GM21447 (cell line): ENCODE data around the gene IFT20.
A peak's percentile ranks its signal among the peaks of the same experiment; 100 is the strongest.

ENCODE experiments used
- ATAC-seq: cut with Tn5 transposase; IDR thresholded peaks from one replicate; pipeline ENCODE4 v1.9.1; 2021; ENCODE audit not compliant: unreplicated experiment

The IFT20 gene, protein sequence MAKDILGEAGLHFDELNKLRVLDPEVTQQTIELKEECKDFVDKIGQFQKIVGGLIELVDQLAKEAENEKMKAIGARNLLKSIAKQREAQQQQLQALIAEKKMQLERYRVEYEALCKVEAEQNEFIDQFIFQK

GRCh38 chr17:28335201-28335958 is at the start of gene IFT20, which contains the start of gene TNFAIP1:
TSS of gene IFT20 (minus strand) at chr17:28335472. CDS start at chr17:28331985, 3,487 bp downstream.
TSS of gene TNFAIP1 (plus strand) at chr17:28335761. CDS start at chr17:28339522, 3,761 bp downstream.
- peak; percentile 96 for ATAC-seq

DNA sequence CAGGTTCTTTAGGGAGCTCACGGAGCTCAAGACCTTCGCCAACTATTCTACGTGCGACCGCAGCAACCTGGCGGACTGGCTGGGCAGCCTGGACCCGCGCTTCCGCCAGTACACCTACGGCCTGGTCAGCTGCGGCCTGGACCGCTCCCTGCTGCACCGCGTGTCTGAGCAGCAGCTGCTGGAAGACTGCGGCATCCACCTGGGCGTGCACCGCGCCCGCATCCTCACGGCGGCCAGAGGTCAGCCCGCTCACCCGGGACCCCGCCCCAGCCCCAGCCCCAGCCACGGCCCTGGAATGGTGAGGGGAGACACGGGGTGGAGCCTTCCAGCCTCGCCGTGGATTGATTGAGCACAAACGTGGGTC is 49.7 kb upstream of the IFT20 start:
- ATAC-seq, result no peak

GRCh38 chr17:28384281-28385036 is 49.2 kb upstream of the IFT20 start:
- ATAC-seq, result peak; percentile 62

DNA sequence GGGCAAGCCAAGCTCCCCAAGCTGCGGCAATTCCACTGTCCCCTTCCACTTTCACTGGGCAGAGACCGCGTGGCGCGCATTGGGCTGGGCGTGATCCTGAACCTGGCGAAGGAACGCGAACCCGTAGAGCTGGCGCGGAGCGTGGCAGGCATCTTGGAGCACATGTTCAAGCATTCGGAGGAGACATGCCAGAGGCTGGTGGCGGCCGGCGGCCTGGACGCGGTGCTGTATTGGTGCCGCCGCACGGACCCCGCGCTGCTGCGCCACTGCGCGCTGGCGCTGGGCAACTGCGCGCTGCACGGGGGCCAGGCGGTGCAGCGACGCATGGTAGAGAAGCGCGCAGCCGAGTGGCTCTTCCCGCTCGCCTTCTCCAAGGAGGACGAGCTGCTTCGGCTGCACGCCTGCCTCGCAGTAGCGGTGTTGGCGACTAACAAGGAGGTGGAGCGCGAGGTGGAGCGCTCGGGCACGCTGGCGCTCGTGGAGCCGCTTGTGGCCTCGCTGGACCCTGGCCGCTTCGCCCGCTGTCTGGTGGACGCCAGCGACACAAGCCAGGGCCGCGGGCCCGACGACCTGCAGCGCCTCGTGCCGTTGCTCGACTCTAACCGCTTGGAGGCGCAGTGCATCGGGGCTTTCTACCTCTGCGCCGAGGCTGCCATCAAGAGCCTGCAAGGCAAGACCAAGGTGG is 46.0 kb upstream of the IFT20 start:
- ATAC-seq, result no peak

DNA sequence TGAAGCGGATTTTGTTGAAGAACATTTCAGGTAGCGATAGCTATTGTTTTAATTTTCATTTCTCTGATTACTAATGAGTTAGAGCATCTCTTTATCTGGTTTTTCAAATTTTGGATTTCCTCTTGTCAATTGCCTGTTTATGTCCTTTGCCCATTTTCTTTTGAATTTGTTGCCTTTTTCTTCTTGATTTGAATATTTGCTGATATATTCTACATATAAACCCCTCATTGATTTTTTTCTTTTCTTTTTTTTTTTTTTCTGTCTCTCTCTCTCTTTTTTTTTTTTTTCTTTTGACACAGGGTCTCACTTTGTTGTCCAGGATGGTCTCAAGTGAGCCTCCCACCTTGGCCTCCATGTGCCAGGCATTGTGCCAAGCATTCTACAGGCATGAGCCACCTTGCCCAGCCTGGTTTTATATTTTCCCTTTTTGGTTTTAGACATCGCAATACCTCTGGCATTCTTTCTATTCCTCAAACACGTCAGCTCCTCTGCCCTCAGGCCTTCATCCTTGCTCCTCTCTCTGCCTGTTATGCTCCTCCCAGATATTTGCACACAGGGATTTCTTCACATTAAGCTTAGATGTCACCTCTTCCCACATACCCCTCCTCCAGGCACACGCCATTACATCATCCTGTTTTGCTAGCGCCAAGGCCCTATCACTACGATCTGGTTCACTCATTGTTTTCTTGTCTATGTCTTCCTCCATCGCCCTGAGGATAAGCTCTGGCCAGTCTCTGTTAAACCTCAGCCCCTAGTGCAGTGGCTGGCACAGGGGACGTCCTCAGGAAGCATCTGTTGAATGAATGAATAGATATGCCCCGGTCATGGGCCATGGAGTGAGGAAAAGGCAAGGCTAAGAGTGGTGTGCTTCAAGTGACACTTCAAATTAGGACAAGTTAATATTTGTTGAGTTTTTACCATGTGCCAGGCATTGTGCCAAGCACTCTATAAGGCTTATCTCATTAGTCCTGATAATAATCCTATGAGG is 44.8 kb upstream of the IFT20 start:
- ATAC-seq, result no peak

DNA sequence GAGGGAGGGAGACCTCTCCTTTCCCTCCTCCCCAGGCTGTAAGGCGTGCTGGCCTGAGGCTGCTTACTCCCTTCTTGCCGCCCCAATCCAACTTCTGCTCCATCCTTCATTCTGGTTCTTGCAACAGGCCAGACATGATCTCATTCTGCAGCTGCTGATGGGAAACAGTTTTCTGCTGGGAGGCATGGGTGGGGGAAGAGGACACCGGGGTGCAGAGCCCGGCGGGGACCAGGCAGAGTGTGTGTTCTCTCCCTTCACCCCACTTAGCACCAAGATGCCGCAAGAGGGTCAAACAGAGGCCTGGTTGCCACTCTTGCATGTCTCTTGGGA is 37.6 kb upstream of the IFT20 start:
- no peak for ATAC-seq

- ATAC-seq, result peak; percentile 16
These were observed 37.1 kb upstream of the IFT20 start for GRCh38 chr17:28372203-28372944.

GRCh38 chr17:28371245-28372202 is 36.3 kb upstream of the IFT20 start, which contains the start of gene SARM1:
TSS of gene SARM1 (plus strand) at chr17:28371694. CDS start at chr17:28372033, 339 bp downstream.
- peak; percentile 73 for ATAC-seq

DNA sequence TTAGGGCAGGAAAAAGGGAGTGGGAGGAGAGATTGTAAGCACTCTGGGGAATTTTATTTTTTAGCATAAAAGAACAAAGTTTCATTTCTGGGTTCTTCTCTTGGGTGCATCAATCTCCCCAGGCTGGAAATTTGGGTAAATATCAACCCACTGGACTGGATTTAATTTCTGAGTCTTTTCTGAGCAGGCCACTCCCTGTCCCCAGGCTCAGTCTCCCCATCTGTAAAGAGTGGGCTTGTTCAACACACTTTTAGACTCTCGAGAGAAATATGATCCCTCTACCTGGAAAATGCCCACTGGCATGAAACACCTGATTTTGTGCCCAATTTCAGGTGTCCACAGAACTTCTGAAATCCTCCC is 35.5 kb upstream of the IFT20 start:
- no peak for ATAC-seq

GRCh38 chr17:28370035-28370743 is 34.9 kb upstream of the IFT20 start, which contains the start of gene VTN:
TSS of gene VTN (minus strand) at chr17:28370307. CDS start at chr17:28370203, 104 bp downstream.
- ATAC-seq, result no peak

DNA sequence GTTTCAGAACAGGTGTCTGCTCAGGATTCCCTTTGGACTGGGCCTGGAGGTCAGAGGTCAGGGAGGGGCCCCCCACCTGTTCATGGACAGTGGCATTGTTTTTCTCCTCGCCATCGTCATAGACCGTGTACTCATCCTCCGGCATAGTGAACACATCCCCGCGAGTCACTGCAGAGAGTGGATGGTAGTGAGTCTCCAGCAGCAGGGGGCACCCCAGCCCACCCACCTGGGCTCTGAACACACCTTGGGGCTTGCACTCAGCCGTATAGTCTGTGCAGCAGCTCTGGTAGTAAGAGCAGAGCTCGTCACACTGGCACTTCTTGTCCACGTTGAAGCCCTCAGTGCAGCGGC is 34.4 kb upstream of the IFT20 start:
- ATAC-seq, result no peak

DNA sequence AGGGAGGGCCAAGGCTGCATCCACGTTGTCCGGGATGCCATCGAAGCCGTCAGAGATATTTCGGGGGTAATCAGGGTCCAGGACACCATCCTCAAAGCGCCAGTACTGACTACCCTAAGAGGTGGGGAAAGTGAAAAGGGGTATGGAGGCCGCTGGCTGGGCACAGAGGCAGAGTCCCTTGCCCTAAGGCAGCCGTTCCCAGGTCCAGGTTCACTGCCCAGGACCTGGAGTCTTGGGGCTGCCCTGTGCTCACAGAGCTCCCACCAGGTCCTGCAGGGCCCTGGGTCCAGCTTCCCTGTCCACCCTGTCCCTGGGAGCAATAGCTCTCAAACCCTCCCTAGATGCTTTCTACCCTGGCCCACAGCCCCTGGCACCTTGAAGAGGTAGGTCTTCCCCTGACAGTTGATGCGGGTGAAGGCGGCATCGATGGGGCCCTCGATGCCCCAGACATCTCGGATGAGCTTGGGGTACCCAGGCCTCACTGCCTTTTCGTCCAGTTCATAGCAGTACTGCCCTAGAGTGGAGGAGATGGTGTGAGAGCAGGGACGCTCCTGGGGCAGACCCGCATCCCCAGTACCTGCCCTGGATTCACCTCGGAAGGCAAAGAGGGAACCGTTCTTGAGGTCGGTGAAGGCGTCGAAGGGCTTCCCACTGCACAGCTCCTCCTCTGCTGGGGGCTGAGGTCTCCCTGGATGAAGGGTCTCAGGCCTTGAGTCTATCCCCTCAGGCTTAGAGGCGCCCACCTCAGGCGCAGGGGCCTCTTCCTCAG is 33.8 kb upstream of the IFT20 start:
- ATAC-seq, result no peak

DNA sequence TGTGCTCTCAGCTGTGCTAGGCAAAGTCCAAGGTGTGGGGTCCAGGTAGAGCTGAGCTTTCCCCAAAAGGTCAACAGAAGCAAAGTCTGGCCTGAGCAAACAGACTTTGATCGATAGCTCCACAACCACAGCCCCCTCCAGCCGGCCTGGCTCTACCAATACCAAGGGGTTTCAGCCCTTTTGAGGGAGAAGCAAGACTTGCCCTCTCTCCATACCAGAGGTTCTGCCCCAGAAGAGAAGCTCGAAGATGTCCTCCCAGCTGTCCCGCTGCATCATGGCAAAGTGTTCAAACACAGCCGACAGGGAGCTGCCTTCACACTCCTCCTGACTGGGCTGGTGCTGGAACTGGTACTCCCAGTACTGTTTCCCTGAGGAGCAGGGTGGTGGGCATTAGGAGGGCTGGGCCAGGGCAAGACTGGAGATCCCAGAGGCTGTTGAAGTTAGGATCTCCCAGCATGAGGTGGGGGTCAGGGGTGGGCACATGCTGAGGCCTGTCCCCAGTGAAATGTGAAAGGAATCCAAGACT is 33.1 kb upstream of the IFT20 start:
- no peak for ATAC-seq

- no peak for ATAC-seq
These were observed 32.5 kb upstream of the IFT20 start for GRCh38 chr17:28367641-28368305.

DNA sequence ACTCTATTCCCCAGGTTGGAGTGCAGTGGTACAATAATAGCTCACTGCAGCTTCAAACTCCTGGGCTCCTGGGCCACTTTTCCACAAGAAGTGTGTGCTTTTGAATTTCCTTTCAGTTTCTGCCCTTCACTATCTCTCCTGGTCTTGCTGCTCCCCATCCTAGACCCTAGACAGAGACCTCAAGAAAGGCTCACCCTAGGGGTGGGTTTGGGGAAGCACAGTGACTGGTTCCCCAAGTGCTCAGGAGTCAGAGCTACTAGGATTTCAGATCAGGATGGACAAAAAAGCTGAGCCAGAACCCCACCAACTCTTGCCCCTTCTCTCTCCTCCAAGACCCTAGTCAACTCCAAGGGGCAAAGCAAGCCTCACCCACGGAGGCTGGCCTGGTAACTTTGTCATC is 31.3 kb upstream of the IFT20 start:
- ATAC-seq, result no peak

DNA sequence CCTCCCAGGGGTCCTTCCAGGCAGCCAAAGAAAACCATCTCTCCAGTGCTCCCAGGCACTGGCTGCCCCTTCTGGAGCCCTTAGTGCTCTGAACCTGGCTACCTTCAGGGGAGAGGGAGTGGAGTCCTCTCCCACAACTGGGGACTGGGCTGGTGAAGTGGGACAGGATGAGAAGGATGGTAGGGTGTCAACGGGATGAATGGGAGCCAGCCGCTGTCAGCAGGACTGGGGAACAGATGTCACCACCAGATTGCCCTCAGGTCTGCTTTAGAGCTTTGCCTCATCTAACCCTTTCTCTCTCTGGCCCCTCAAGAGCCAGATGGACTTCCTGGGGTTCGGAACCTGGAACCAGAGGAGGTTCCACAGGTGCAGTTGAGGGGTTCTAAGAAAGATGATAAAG is 30.2 kb upstream of the IFT20 start:
- ATAC-seq, result no peak
